ENCODE measurements around the gene CFAP57.

DNA sequence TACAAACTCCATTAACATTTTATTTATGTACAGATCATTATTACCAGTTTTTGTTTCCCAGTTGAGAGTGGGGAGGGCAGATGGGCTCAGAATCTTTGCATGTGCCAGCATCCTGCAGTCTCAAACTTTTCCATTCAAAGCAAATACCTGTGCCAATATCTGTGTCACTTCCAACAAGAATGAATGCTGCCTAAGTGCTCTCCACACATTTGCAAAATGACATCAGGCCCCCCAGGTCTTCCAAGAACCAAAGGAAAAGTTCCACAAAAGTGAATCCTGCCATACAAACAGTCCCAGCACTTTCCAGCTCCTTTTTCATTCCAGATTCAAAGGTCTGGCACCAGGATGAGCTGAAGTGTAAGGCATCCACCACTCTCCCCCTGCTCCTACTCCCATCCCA, 127.0 kb downstream of the CFAP57 start:
- TF ChIP-seq, protein P1, sequence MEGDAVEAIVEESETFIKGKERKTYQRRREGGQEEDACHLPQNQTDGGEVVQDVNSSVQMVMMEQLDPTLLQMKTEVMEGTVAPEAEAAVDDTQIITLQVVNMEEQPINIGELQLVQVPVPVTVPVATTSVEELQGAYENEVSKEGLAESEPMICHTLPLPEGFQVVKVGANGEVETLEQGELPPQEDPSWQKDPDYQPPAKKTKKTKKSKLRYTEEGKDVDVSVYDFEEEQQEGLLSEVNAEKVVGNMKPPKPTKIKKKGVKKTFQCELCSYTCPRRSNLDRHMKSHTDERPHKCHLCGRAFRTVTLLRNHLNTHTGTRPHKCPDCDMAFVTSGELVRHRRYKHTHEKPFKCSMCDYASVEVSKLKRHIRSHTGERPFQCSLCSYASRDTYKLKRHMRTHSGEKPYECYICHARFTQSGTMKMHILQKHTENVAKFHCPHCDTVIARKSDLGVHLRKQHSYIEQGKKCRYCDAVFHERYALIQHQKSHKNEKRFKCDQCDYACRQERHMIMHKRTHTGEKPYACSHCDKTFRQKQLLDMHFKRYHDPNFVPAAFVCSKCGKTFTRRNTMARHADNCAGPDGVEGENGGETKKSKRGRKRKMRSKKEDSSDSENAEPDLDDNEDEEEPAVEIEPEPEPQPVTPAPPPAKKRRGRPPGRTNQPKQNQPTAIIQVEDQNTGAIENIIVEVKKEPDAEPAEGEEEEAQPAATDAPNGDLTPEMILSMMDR (IDR thresholded peaks at IDR 0.05): no peak
- TF ChIP-seq POLR2A (IDR thresholded peaks at IDR 0.05): peak in 1 of 2 donors; percentile 74
